HCT116 (cell line): ENCODE measurements around the gene JPH3. TPM values are rescaled to one million over a fixed set of nuclear protein-coding genes. Genes with fewer than 3 reads are reported as not detected.

Experiments used
- ATAC-seq: fragments of 200-7000 bp; cut with Tn5 transposase; 2 replicates; pipeline ENCODE4 v1.9.1; 2020; ENCODE audit warnings: mild to moderate bottlenecking, moderate library complexity
- BruUV-seq: library from RNA; stranded (reverse); fragments of 400-500 nt; replicated peaks from 2 replicates; lab custom pipeline; 2021; lab: Mats Ljungman, UMichigan
- CTCF ChIA-PET: fragments of 300-600 bp; sonication (Branson Sonifier 250); formaldehyde crosslinking; loops from one replicate; lab custom pipeline; 2021; ENCODE audit warnings: antibody characterized with exemption; lab: Charles Lee
- POLR2A ChIA-PET: fragments of 300-600, 350-600 bp; sonication (Branson Sonifier 250); formaldehyde crosslinking; loops from one replicate; lab custom pipeline; 2021; ENCODE audit warnings: antibody characterized with exemption; lab: Charles Lee
- RAD21 ChIA-PET, 2 experiments: fragments of 300-600 bp; sonication (Branson Sonifier 250); formaldehyde crosslinking; loops; one replicate each; lab custom pipeline; 2023; ENCODE audit warnings: low total read pairs in 2 of 2; ENCODE audit not compliant: uncharacterized antibody in 2 of 2, unreplicated experiment in 2 of 2, low non-redundant PET in 1 of 2; lab: Charles Lee
- DNase-seq: peaks from one replicate; pipeline ENCODE4 v3.0.0-alpha.2; 2010; ENCODE audit warnings: low read depth, low spot score
- H2AFZ ChIP-seq: fragments of 200-600 bp; shearing (Covaris generic), sonication (generic); 2 replicates; pipeline ENCODE4 v1.6.1; 2017; ENCODE audit warnings: low read depth, mixed run types, mixed read lengths, antibody characterized with exemption, low read length; ENCODE audit not compliant: poor library complexity, severe bottlenecking
- H3K27ac ChIP-seq: 2 replicates; pipeline ENCODE4 v1.5.1; 2012; ENCODE audit warnings: low read depth, low read length
- H3K27me3 ChIP-seq: fragments of 200-600 bp; sonication (generic); 2 replicates; pipeline ENCODE4 v1.6.1; 2016; ENCODE audit warnings: mixed run types, low read length, mixed read lengths; ENCODE audit not compliant: insufficient read depth
- H3K36me3 ChIP-seq, 2 experiments: fragments of 200-500 bp in 1 of 2; fragments of 200-600 bp in 1 of 2; sonication (Bioruptor generic) in 1 of 2; sonication (generic) in 1 of 2; 2 replicates each; pipeline versions ENCODE4 v1.5.1 to v1.6.1; 2014 to 2016; ENCODE audit warnings: low read length in 2 of 2, inconsistent platforms in 1 of 2, mixed read lengths in 1 of 2, mixed run types in 1 of 2; ENCODE audit not compliant: insufficient read depth in 2 of 2, control insufficient read depth in 1 of 2
- H3K4me1 ChIP-seq, 2 experiments: fragments of 200-600 bp in 1 of 2; sonication (generic) in 1 of 2; 2 replicates each; pipeline versions ENCODE4 v1.5.1 to v1.6.1; 2012 to 2017; ENCODE audit warnings: low read length in 2 of 2, inconsistent platforms in 1 of 2, mild to moderate bottlenecking in 1 of 2, mixed read lengths in 1 of 2, mixed run types in 1 of 2, moderate library complexity in 1 of 2; ENCODE audit not compliant: insufficient read depth in 2 of 2, control insufficient read depth in 1 of 2
- H3K4me2 ChIP-seq: fragments of 200-600 bp; sonication (generic); 2 replicates; pipeline ENCODE4 v1.6.1; 2017; ENCODE audit warnings: mixed run types, low read length, mixed read lengths
- H3K4me3 ChIP-seq, 2 experiments: fragments of 200-600 bp in 1 of 2; sonication (generic) in 1 of 2; replicated peaks in 1 of 2; 2 replicates each; pipeline ENCODE4 v1.5.1; 2011 to 2016; ENCODE audit warnings: low read length in 2 of 2, control low read depth in 1 of 2, low read depth in 1 of 2, mild to moderate bottlenecking in 1 of 2, mixed read lengths in 1 of 2, mixed run types in 1 of 2
- H3K79me2 ChIP-seq: fragments of 200-600 bp; sonication (generic); 2 replicates; pipeline ENCODE4 v1.6.1; 2017; ENCODE audit warnings: mild to moderate bottlenecking, mixed run types, low read length, moderate library complexity, mixed read lengths; ENCODE audit not compliant: insufficient read depth
- H3K9ac ChIP-seq: fragments of 200-600 bp; sonication (generic); 2 replicates; pipeline ENCODE4 v1.6.1; 2016; ENCODE audit warnings: low read length, mixed read lengths
- H3K9me2 ChIP-seq: fragments of 200-600 bp; sonication (generic), shearing (Covaris generic); 2 replicates; pipeline ENCODE4 v1.6.1; 2017; ENCODE audit warnings: mixed run types, mild to moderate bottlenecking, moderate library complexity; ENCODE audit not compliant: insufficient read depth
- H3K9me3 ChIP-seq, 2 experiments: fragments of 200-500 bp in 1 of 2; fragments of 200-600 bp in 1 of 2; sonication (Bioruptor generic) in 1 of 2; sonication (generic) in 1 of 2; 2 replicates each; pipeline ENCODE4 v1.6.1; 2014 to 2017; ENCODE audit warnings: low read length in 2 of 2, mixed read lengths in 2 of 2, inconsistent platforms in 1 of 2, low read depth in 1 of 2, mild to moderate bottlenecking in 1 of 2, mixed run types in 1 of 2, moderate library complexity in 1 of 2; ENCODE audit not compliant: control insufficient read depth in 1 of 2, insufficient read depth in 1 of 2
- H4K20me1 ChIP-seq: fragments of 200-600 bp; sonication (generic), shearing (Covaris generic); 2 replicates; pipeline ENCODE4 v1.6.1; 2017; ENCODE audit warnings: mixed run types, mild to moderate bottlenecking, moderate library complexity; ENCODE audit not compliant: insufficient read depth
- CEBPB ChIP-seq: IDR thresholded peaks from 2 replicates; pipeline ENCODE4 v1.6.1; 2012; ENCODE audit warnings: low read depth
- EGR1 ChIP-seq: IDR thresholded peaks from 2 replicates; pipeline ENCODE4 v1.6.1; 2012; ENCODE audit warnings: low read depth
- EZH2 ChIP-seq: fragments of 200-600 bp; sonication (generic); IDR thresholded peaks from 2 replicates; pipeline ENCODE4 v1.6.1; 2017; ENCODE audit warnings: antibody characterized with exemption, mixed run types
- JUND ChIP-seq: IDR thresholded peaks from 2 replicates; pipeline ENCODE4 v1.6.1; 2012
- POLR2AphosphoS5 ChIP-seq: IDR thresholded peaks from 2 replicates; pipeline ENCODE4 v1.6.1; 2011; ENCODE audit warnings: mild to moderate bottlenecking, low read depth, low read length, moderate library complexity
- RAD21 ChIP-seq: IDR thresholded peaks from 2 replicates; pipeline ENCODE4 v1.6.1; 2012; ENCODE audit warnings: low read depth, mild to moderate bottlenecking
- TCF7L2 ChIP-seq: IDR thresholded peaks from 2 replicates; pipeline ENCODE4 v1.7.0; 2011; ENCODE audit warnings: borderline replicate concordance, inconsistent platforms; ENCODE audit not compliant: insufficient read depth, insufficient read length; ENCODE audit errors: extremely low read depth
- YY1 ChIP-seq: IDR thresholded peaks from 2 replicates; pipeline ENCODE4 v1.6.1; 2011; ENCODE audit warnings: low read length, low read depth, moderate library complexity, mild to moderate bottlenecking; ENCODE audit not compliant: insufficient replicate concordance; ENCODE audit errors: extremely low read depth
- ZFX ChIP-seq: fragments of 450-650 bp; IDR thresholded peaks from 2 replicates; pipeline ENCODE4 v1.6.1; 2017
- intact Hi-C: fragments of 100-400 bp; cut with micrococcal nuclease; formaldehyde crosslinking; loops from 2 replicates; pipeline ENCODE4 v1.10.0; 2022
- total RNA-seq: library from RNA; stranded (reverse); gene quantifications from one replicate; pipeline ENCODE4 v1.2.1, GENCODE V29; 2021; ENCODE audit not compliant: unreplicated experiment
- TF ChIP-seq, protein P1 (sequence below), 3 experiments: fragments of 200-600 bp in 1 of 3; sonication (generic) in 1 of 3; IDR thresholded peaks in 2 of 3; conservative IDR thresholded peaks in 1 of 3; 2 replicates each; pipeline ENCODE4 v1.5.1; 2012 to 2017; ENCODE audit warnings: low read depth in 2 of 3, low read length in 2 of 3, antibody characterized with exemption in 1 of 3, borderline replicate concordance in 1 of 3, control low read depth in 1 of 3, mild to moderate bottlenecking in 1 of 3, mixed read lengths in 1 of 3, mixed run types in 1 of 3, moderate library complexity in 1 of 3; ENCODE audit not compliant: insufficient read depth in 1 of 3
- TF ChIP-seq, protein P2 (sequence below): IDR thresholded peaks from 2 replicates; pipeline ENCODE4 v1.6.1; 2012
- TF ChIP-seq, protein P3 (sequence below): IDR thresholded peaks from 2 replicates; pipeline ENCODE4 v1.6.1; 2011; ENCODE audit warnings: mild to moderate bottlenecking, low read length, moderate library complexity; ENCODE audit not compliant: insufficient replicate concordance; ENCODE audit errors: extremely low read depth
- TF ChIP-seq, protein P4 (sequence below): IDR thresholded peaks from 2 replicates; pipeline ENCODE4 v1.6.1; 2012

Gene JPH3
- total RNA-seq, 1 experiment from 2014 or later = 0.10 TPM

DNA sequence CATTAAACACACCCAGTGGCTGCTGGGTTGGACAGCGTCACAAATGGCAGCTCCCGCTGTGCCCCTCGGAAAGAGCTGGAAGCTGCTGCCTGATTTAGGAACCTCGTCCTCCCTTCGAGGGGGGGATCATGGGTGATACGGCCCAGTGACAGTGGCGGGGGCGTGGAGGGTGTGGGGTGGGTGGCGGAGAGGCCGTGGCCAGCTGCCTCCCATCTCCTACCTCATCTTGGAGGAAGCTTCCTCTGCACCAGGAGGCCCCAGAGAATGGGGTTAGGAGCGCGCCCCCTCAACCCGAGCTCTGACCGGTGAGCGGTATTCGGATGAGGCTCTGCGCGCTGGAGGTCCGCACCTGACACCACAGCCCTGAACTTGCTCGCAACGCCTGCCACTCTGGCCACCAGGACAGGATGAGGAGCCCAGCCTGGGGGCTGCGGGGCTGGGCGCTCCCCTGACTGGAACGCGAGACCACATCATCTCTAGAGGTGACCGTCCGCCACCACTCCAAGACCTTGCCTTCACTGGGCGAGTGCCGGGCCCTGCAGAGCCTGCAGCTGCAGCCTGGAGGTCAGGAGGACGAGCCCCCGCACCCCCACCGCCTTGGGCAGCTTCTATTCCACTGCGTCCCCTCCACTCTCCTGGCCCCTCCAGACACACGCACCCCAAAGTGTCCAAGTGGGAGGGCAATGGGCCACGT lies 82.5 kb downstream of the JPH3 start:
- H3K79me2 ChIP-seq = no peaks in the 10 kb centered on the region
- H3K4me1 ChIP-seq = peaks cover 0 to 7% of the 10 kb centered on the region in 2 experiments; a peak in 1 of 4 replicates
- RAD21 ChIA-PET = no interaction called here
- CTCF ChIA-PET = no interaction called here
- intact Hi-C loops = no loop called here
- ATAC-seq (no peak), DNase-seq (no peak)
- H3K4me3 ChIP-seq = no peak overlapping the region
- peaks cover 4% of the 10 kb centered on the region; the same call in 1 of the 2 replicates for H3K27me3 ChIP-seq
- H4K20me1 ChIP-seq = no peaks in the 10 kb centered on the region
- no peaks in the 10 kb centered on the region for H3K9me2 ChIP-seq
- no peak overlapping the region for H2AFZ ChIP-seq
- no peaks in the 10 kb centered on the region for H3K36me3 ChIP-seq
- H3K9me3 ChIP-seq = no peaks in the 10 kb centered on the region
- POLR2A ChIA-PET = no interaction called here
- TF ChIP-seq TCF7L2 (no peak), RAD21 (no peak), POLR2AphosphoS5 (no peak), YY1 (no peak), CEBPB (no peak), EGR1 (no peak)
- no peak overlapping the region for H3K9ac ChIP-seq
- BruUV-seq = no TSS peak
- H3K27ac ChIP-seq = no peak overlapping the region
- H3K4me2 ChIP-seq = no peak overlapping the region

DNA sequence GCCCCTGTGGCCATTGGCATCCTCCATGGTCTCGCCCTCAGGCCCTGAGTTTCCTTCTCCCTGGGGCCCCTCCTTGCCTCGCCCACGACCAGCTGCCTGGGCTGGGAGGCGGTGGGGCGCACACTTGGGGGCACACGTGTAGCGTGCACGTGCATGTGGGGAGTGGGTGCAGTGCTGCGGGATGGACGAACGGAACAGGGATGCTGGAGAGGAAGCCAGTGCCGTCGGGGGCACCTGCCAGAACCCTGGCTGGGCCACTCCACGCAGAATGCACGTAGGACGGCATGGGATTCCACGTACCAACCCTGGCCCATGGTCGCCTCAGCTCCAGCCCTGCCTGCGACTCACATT lies 83.1 kb downstream of the JPH3 start:
- Histone ChIP-seq H2AFZ (no peak overlapping the region), H4K20me1 (no peaks in the 10 kb centered on the region), H3K9ac (no peak overlapping the region), H3K27ac (no peak overlapping the region), H3K79me2 (no peaks in the 10 kb centered on the region), H3K36me3 (no peaks in the 10 kb centered on the region), H3K9me2 (no peaks in the 10 kb centered on the region), H3K4me1 (peaks cover 0 to 1% of the 10 kb centered on the region in 2 experiments; a peak in 1 of 4 replicates), H3K27me3 (peaks cover 4% of the 10 kb centered on the region; the same call in 1 of the 2 replicates), H3K4me2 (no peak overlapping the region), H3K4me3 (no peak overlapping the region), H3K9me3 (no peaks in the 10 kb centered on the region)
- DNase-seq = no peak
- ChIA-PET RAD21 (no interaction called here), CTCF (no interaction called here), POLR2A (no interaction called here)
- intact Hi-C loops = no loop called here
- BruUV-seq = no TSS peak
- no peak for ATAC-seq
- TF ChIP-seq, protein P1, sequence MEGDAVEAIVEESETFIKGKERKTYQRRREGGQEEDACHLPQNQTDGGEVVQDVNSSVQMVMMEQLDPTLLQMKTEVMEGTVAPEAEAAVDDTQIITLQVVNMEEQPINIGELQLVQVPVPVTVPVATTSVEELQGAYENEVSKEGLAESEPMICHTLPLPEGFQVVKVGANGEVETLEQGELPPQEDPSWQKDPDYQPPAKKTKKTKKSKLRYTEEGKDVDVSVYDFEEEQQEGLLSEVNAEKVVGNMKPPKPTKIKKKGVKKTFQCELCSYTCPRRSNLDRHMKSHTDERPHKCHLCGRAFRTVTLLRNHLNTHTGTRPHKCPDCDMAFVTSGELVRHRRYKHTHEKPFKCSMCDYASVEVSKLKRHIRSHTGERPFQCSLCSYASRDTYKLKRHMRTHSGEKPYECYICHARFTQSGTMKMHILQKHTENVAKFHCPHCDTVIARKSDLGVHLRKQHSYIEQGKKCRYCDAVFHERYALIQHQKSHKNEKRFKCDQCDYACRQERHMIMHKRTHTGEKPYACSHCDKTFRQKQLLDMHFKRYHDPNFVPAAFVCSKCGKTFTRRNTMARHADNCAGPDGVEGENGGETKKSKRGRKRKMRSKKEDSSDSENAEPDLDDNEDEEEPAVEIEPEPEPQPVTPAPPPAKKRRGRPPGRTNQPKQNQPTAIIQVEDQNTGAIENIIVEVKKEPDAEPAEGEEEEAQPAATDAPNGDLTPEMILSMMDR (IDR thresholded peaks at IDR 0.05 in 2 of 3, conservative IDR thresholded peaks at IDR 0.05 in 1 of 3; ENCODE audit: borderline replicate concordance in 1 of 3, insufficient read depth in 1 of 3, low read depth in 2 of 3, low read length in 2 of 3) = no peak
- TF ChIP-seq, protein P2, sequence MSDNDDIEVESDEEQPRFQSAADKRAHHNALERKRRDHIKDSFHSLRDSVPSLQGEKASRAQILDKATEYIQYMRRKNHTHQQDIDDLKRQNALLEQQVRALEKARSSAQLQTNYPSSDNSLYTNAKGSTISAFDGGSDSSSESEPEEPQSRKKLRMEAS = no peak
- no peak for TF ChIP-seq TCF7L2
- TF ChIP-seq, protein P3, sequence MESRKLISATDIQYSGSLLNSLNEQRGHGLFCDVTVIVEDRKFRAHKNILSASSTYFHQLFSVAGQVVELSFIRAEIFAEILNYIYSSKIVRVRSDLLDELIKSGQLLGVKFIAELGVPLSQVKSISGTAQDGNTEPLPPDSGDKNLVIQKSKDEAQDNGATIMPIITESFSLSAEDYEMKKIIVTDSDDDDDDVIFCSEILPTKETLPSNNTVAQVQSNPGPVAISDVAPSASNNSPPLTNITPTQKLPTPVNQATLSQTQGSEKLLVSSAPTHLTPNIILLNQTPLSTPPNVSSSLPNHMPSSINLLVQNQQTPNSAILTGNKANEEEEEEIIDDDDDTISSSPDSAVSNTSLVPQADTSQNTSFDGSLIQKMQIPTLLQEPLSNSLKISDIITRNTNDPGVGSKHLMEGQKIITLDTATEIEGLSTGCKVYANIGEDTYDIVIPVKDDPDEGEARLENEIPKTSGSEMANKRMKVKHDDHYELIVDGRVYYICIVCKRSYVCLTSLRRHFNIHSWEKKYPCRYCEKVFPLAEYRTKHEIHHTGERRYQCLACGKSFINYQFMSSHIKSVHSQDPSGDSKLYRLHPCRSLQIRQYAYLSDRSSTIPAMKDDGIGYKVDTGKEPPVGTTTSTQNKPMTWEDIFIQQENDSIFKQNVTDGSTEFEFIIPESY = no peak
- TF ChIP-seq EZH2 = no peak
- no peak for TF ChIP-seq ZFX
- TF ChIP-seq, protein P4, sequence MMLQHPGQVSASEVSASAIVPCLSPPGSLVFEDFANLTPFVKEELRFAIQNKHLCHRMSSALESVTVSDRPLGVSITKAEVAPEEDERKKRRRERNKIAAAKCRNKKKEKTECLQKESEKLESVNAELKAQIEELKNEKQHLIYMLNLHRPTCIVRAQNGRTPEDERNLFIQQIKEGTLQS = no peak
- TF ChIP-seq YY1 = no peak
- no peak for TF ChIP-seq JUND
